Activated naive CD8-positive, alpha-beta T cell treated with anti-CD3 and anti-CD28 coated beads, Interleukin-2, amount 50 U/mL, for 16 hours (primary cell): ENCODE results near the gene TOR1AIP1.

Experiments used
- DNase-seq: peaks from one replicate; pipeline ENCODE4 v3.0.0-alpha.2; 2020; ENCODE audit warnings: low read depth, low spot score

Gene TOR1AIP1

DNA sequence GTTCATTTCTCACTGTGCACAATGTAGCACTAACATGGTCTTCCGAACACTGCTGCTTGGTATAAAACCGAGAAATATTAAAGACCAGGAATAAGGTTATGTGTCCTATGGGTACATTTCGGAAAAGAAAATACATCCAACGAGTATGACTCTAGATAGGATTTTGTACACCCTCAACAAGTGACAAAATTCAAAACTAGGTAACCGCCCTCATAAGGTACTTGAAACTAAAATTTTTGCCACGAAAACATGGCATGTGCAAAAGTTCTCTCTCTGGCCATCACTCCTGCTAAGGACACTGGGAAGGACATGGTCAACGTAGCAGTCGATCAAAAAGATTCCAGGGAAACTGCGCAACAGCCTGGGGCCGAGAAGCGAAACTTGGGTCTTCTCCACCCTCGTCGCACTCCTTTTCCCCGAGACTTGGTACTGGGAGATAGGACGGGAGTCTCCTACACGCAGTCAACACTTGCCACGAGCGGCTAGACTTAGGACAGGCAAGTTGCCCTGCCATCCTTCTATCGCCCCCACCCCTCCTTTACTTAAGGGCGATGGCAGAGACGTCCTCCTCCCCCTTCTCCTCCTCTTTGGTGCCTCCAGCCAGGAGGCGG lies 338 bp upstream of the TOR1AIP1 start:
- DNase-seq, result no peak

GRCh38 chr1:179883040-179883744 lies 1.1 kb downstream of the TOR1AIP1 start:
- no peak for DNase-seq

DNA sequence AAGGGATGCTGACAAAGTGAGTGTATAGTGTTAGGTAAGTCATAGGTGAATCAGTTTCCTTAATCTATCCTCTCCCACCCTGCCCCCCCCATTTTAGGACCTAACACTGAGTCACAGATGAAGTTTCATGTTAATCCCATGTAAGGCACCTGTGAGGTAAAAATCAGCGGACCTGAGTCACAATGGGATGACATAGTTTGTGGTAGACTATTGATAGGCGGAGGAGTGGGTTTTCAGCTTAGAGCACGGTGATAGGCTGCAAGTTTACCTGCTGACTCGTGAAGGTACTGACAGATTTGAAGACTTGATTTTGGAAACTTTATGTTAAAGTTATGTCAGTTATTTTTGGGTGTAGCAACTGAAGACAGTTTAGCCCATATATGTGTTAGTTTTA lies 1.7 kb downstream of the TOR1AIP1 start:
- DNase-seq, result peak; percentile 24

DNA sequence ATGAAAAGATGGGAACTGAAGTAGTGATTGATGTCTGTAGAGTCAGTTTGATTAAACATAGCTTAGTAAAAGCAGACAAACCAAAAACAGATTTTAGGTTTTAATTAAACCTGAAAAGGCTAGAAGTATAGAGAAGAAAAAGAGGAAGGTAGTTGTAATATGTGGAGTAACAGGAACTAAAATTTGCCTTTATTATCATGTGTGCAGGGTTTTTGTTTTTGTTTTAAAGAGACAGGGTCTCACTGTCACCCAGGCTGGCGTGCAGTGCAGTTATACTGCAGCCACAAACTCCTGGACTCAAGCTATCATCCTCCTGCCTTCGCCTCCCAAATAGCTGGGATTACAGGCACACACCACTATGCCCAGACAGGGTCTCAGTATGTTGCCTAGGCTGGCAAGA lies 6.0 kb downstream of the TOR1AIP1 start:
- DNase-seq, result no peak

GRCh38 chr1:179889589-179889988 lies 7.5 kb downstream of the TOR1AIP1 start:
- no peak for DNase-seq

DNA sequence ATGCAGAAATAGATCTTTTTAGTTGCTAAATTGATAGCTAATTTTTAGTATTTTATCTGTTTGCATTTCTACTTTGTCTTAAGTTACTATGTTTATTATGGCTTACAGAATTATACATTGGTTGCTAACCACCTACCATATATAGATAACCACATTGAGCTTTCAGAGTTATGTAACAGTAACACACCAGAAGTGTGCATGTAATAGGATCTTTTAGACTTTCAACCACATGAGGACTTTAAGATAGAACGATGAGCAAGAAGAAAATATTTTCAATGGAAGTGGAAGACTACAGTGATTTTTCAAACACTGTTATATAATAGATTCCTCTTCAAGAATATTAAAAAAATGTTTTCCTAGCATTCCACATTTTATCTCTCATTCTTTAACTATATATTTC lies 28.8 kb downstream of the TOR1AIP1 start:
- DNase-seq, result no peak

- DNase-seq, result no peak
Measured at GRCh38 chr1:179911812-179912211, 29.7 kb downstream of the TOR1AIP1 start.

- no peak for DNase-seq
Measured at GRCh38 chr1:179917601-179918429, 35.7 kb downstream of the TOR1AIP1 start.

DNA sequence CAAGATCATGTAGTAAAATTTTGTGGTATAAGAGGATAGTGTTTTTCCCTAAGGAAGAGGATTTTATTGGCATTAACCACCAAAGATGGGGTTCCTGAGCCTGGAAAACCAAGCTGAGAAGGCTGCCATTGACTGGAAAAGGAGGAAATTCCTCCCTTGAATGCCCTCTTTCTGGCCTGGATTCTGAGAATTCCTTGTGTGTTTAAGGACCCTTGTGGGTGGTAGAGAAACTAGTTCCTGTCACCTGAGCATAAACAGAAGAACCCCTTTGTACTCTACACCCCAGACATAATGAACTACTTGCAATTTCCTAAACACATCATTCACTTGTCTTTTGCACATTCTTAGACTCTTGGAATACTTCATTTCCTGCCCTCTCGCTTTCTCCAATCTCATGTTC lies 39.4 kb downstream of the TOR1AIP1 start:
- no peak for DNase-seq

DNA sequence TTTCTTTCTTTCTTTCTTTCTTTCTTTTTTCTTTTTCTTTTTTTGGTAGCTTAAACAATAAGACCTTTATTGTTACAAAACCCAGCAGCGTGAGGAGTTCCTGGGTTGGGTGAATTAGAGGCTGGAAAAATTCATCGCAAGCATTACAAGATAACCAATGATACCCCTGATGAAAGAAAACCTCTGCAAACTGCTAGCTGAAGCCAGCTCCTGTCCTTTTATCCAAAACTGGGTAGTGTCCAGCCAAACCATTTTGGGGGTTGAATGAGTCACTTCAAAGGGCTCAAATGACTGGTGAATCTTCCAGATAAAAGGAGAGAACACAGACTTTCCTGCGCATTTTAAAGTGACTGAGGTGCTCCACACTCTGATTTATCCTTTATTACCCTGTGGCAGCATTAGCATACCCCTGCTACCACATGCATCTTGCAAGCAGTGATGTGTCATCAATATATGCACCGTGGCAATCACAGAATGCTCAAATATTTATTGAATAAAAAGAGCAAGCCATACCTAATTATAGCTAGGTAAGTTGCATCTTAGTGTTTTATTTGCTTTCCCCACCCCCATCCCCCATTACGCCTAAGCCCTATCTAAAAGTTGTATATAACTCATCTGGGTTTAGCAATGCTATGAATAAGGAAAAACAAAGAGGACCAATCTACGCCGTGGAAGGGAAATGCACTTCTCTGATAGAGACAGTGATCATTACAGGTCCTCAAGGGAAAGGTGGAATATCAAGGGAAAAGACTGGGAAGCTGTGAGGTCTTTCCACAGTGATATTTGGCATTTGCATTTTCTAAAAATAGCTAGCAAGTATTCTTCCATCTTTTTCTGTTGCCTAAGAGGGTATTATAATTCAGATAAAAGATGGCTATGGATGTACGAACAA lies 40.1 kb downstream of the TOR1AIP1 start:
- no peak for DNase-seq

DNA sequence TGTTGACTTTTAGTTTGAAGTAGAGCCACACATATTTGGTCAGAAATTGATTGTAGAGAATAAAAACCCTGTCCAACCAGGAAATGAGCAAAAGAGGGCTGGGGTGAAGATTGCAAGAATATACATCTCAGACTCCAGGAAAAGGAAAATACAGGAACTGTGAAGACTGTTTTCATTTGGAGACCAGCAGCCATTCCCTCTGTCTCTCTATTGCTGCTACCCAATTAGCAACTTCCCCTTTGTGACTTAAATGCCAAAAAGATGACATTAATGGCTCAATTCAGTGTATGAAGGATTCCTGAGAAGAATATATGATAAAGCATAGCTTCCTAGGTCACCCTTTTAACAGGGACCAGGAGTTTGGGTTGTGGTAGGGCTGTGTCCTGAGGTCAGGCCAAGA lies 40.9 kb downstream of the TOR1AIP1 start:
- DNase-seq, result no peak

DNA sequence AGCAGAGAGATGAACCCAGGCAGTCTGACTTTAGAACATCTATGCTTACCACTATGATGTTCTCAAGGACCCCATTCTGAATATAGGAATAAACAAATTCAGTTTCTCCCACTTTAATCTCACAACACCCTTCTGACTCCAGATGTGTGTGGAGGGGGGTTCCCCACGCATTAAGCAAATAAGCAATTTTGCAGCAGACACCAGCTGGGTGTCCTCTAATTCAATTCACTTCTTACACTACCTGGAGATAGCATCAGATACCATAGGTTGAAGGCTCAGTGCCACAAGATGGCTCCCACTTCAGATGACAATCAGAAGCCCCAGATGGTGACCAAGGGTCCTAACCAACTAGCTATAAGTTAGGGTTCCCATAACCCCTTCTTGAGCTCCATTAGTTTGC lies 42.2 kb downstream of the TOR1AIP1 start:
- no peak for DNase-seq

DNA sequence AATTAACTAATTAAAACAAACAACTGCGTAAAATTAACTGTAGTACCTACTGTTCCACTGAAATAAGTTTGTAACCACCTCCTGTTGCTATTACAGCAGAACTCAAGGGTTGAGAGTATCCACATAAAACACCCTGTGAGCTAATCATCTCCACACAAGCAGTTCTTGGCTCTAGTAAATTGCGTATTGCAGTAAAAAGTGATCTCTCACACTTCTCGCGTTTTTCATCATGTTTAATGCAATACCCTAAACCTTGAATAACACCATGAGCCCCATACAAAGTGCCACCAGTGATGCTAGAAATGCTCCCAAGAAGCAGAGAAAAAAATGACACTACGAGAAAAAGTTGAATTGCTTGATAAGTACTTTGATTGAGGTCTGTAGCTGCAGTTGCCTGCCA lies 43.2 kb downstream of the TOR1AIP1 start:
- no peak for DNase-seq

- DNase-seq, result no peak
Measured at GRCh38 chr1:179925922-179926849, 44.1 kb downstream of the TOR1AIP1 start.

- no peak for DNase-seq
Measured at GRCh38 chr1:179926850-179927205, 44.7 kb downstream of the TOR1AIP1 start.

GRCh38 chr1:179929955-179930798 lies 48.1 kb downstream of the TOR1AIP1 start:
- no peak for DNase-seq

DNA sequence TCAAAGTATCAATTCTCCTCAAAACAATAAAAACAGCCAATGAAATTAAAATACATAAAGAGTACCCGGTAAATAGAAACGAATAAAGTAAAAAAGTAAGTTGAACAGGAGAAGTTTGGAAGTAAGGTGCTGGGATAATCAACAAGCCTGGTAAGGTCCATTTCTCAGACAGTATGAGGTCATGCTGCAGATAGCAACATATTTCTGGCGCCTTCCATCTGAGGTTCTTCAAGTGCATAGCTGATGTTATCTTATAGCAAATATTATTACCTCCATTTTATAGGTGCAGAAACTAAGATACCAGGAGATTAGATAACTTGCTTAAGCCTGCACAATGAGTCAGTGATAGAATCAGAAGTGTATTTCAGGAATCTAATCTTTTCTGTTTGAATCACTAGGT lies 48.8 kb downstream of the TOR1AIP1 start:
- DNase-seq, result no peak

GRCh38 chr1:179933219-179933618 lies 51.1 kb downstream of the TOR1AIP1 start:
- no peak for DNase-seq

DNA sequence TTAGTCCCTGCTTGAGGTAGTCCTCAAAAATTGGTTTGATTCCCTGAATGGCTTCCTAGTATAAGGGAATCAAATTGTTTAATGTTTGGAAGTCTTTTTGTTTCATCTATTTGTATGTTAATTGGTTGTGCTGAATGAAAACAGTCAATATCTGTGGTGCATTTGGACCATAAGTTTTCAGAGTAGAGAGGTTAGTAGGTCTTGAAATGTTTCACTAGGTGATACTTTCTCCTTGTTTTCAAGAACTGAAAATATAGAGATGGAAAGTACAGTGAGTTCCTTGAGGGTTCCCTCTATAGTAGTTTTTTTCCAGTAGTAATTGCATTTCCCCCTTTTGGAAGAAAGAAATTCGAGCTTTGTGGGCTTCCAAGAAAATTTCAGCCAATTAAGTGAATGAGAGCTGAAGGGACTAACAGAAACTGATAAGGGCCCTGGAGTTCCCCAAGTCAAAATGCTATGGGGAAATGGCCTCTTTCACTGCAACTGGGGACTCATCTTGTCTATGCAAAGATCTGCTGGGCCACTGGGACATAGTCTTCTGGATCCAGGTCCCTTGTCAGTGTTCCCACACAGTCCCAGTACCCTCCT lies 53.9 kb downstream of the TOR1AIP1 start:
- no peak for DNase-seq
